Dermis blood vessel endothelial cell (primary cell): Measurements from ENCODE around the gene CGNL1. TPM values are rescaled to one million over a fixed set of nuclear protein-coding genes. Genes with fewer than 3 reads are reported as not detected.

ENCODE experiments used
- DNase-seq: peaks from one replicate; pipeline ENCODE4 v3.0.0; 2010
- total RNA-seq: library from RNA; depleted of rRNA; stranded (reverse); fragments of >200 nt; gene quantifications from 2 replicates; pipeline ENCODE4 v1.2.3, GENCODE V29; 2014

The CGNL1 gene
- total RNA-seq, 1 donor from 2014 or later, result 16.3 TPM

GRCh38 chr15:57462381-57462780 is 86.1 kb downstream of the CGNL1 start:
- peak; percentile 23 for DNase-seq

- DNase-seq, result no peak
These were observed 87.1 kb downstream of the CGNL1 start for GRCh38 chr15:57463360-57463759.

DNA sequence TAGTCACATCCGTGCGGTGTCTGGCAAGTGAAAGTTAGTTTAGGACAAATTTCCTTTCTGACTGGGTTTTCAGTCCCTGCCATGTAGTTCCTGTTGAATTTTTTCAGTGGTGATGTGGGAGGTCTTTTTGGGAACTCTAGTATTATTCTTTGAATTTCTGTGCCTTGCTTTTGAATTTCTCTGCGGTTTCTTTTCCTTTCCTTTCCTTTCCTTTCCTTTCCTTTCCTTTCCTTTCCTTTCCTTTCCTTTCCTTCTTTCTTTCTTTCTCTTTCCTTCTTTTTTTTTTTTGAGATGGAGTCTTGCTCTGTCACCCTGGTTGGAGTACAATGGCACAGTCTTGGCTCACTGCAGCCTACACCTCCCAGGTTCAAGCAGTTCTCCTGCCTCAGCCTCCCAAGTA is 88.2 kb downstream of the CGNL1 start:
- DNase-seq, result no peak

DNA sequence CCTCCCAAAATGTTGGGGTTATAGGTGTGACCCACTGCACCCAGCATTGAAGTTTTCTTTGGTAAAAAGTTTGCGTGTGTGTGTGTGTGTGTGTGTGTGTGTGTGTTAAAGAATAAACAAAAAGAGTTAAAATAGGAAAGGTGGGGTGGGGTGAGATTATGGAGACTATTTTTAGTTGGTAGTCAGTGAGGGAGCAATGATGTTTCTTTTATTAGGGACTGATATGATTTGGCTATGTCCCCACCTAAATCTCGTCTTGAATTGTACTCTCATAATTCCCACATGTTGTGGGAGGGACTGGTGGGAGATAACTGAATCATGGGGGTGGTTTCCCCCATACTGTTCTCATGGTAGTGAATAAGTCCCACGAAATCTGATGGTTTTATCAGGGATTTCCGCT is 92.2 kb downstream of the CGNL1 start:
- no peak for DNase-seq

- DNase-seq, result no peak
These were observed 94.2 kb downstream of the CGNL1 start for GRCh38 chr15:57470543-57470942.

DNA sequence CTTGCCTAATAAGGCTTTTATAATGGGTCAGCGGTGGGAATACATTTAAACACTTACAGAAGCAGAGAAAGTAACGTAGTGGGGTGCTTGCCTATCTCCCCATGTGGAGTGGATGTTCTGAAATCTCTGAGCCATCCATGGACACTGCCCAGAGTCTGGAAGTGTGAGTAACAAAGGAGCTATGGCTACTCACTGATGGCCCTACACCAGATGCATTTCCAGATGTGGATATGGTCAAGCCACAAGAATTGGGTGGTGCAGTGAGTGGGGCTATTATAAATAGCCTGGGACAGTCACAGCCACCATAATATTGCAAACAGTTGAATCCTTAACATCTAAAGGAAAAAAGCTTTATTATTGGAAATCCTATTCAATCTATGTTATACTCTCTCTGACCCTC is 96.6 kb downstream of the CGNL1 start:
- no peak for DNase-seq

DNA sequence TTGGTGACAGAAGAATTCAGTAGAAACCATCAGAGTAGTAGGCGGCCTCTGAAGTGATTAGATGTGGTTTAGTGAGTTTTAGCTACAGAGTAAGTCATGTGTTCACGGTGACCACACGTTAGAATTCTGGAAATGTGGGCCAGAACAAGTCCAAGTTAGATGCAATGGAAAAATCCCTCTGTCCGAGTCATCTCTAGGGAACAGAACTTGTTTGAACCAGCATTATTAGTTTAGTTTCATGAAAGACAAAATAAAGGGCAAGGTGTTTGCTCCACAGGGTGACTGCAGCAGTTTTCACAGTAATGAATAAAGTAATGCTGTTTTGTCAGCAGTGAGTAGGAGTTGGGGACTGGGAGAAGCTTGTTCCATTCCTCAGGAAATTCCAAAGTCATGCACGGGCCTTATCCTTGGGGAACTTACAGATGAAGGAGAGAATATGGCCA is 100.2 kb downstream of the CGNL1 start:
- DNase-seq, result peak; percentile 37

- DNase-seq, result peak; percentile 21
These were observed 101.6 kb downstream of the CGNL1 start for GRCh38 chr15:57477736-57478522.

DNA sequence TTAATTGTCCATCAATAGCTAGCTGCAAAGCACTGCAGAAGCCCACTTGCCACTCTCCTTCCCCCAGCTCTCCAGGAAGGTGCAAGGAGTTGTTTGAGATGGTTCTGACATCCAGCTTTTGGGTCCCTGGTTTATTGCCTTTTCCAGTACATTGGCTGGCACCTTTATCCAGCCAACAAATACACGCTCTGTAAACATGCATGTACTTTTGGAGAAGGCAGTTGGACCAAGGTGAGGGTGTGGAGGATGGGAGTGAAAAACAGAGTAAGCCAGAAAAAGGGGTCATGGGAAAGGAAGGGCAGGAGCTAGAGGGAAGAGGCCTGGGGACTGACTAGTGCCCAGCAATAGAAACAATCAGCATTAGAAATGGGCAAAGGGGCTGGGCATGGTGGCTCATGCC is 102.7 kb downstream of the CGNL1 start:
- no peak for DNase-seq

GRCh38 chr15:57481038-57481705 is 104.9 kb downstream of the CGNL1 start:
- DNase-seq, result no peak

DNA sequence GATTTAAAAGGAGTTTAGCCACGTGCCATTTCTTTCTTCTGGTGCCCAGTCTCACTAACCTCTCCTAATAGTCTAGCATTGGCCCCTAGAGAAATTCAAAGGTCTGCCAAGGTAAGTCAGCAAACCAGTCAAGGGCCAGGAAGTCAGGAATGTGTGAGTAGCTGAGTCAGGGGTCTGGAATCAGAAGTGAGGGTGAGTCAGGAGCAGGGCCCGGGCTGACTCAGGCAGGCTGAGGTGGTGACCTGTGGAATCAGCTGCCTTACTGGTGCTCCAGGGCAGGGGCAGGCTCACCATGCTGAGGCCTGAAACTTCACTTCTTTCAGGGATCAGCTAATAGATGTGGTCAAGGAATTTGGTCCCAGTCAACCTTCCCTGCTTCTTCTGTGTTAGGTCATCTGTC is 109.6 kb downstream of the CGNL1 start:
- peak; percentile 87 for DNase-seq

DNA sequence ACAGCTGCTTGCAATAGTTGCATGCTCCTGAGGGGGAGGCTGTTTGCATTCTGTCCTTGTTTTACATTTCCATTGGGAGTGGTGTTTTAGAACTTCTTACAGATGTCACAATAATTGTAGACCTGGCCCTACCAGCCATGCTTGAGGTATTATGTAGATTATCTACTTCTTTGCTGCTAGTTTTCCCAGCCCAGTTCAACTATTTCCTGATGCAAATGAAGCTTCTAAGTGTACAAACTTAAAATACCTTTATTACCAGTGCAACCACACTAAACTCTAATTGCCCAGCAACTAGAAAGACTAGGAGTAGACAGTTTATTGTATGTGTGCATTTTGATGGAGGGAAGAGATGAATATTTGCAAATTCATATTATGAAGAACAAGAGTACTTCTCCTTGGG is 110.5 kb downstream of the CGNL1 start:
- no peak for DNase-seq

DNA sequence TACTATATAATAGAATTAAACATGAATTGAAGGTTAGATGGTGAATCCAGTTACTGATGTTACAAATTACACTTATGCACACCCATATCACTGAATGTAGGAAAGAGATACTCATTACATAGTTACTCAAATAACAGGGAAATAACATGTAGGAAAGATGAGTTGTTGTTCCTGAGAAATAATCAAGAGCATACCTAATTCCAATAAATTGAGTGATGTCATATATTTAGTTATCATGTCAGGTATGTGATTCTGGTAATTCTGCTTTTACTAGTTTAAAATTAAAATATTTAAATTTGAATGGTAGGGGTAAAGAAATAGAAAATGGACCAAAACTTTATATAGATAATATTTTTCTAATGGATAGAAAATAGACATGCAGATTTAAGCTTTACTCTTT is 112.8 kb downstream of the CGNL1 start:
- DNase-seq, result no peak

GRCh38 chr15:57493351-57493750 is 117.0 kb downstream of the CGNL1 start:
- no peak for DNase-seq

DNA sequence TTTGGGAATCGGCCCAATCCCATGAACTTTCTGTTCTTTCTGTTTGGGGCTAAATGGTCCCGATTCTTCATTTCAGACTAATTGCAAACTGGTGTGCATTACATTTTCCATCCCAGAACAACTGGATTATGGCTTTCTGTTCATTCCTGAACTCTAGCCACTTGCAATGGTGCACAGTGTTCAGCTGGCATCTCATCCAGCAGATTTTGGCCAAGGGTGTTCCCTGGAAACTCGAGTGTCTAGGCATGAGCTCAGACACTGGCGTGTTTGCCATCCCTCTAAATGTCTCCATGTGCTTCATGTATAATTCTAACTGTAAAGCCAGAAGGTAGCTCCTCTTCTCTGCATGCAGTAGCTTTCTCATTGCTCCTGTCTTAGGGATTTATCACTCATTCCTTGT is 118.3 kb downstream of the CGNL1 start:
- no peak for DNase-seq

GRCh38 chr15:57495041-57495440 is 118.7 kb downstream of the CGNL1 start:
- DNase-seq, result peak; percentile 9

- no peak for DNase-seq
These were observed 119.4 kb downstream of the CGNL1 start for GRCh38 chr15:57495554-57496165.

GRCh38 chr15:57496594-57496945 is 120.3 kb downstream of the CGNL1 start:
- DNase-seq, result no peak

DNA sequence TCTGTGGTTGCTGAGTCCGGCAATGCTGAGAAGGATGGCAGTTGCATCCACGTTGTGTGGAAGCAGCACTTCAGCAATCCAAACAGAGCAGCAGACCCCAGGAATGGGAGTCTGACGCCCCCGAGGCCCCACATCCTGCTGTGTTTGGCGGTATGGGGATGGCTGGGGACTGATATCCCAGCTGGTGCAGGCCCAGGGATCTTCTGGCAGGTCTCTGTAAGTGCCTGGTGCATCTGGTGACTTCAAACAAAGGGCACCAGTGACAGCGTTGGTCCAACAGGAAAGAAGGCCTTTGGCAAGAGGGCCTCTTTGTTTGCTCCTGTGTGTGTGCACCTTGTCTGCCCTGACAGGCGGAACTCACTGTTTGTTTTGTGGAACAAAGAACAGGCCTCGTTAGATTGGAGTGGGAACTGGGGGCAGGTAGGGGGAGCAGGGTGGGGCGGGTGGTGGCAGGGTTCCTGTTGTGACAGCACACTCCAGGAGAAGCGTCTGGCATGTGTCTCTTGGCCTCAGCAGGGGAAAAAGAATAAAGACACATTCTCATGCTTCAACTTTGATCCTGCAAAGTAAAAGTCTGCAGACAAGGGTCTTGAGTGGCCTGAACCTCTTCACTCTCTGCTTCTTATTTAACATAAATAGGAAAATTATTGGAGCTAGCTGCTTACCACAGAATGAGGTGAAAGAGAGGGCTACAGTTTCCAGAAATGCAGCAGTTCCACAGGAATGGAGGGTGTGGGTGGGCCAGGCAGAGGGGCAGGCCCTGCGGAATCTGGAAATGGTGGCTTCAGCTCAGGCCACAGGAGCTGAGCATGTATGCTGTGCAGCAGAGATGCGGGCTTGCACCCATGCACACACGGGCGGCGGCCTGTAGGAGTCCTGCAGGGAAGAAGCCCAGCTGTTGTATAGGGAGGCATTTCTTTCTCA is 120.9 kb downstream of the CGNL1 start:
- DNase-seq, result no peak

GRCh38 chr15:57500256-57500655 is 124.0 kb downstream of the CGNL1 start:
- no peak for DNase-seq

DNA sequence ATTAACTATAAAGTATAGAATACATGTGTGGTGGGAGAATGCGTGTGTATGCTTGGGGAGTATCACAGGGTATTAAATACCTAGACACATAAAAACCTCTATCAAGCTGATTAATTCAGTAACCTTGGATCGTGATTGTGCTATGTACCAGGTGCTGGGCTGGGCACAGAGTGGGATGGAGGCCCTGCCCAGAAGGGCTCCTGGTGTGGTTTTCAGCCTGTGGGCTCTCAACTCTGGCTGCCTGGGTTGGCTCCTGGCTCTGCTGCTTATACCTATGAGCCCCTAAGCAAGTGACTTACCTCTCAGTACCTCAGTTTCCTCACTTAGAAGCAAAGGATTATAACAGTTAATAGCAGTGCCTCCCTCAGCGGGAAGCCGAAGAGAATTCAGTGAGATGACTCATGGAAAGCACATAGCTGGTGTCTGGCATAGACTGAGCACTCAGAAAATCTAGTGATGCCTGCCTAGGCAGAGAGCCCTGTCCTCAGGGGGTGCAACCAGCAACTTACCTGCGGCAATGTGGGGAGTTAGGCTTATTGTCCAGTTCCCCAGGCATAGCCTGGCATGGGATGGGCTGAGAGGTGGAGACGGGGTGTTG is 124.8 kb downstream of the CGNL1 start:
- peak; percentile 11 for DNase-seq

GRCh38 chr15:57502116-57502515 is 125.8 kb downstream of the CGNL1 start:
- peak; percentile 30 for DNase-seq
